HG03159 (cell line): Measurements from ENCODE around the gene FIGN.

Experiments
- ATAC-seq: cut with Tn5 transposase; IDR thresholded peaks from one replicate; pipeline ENCODE4 v1.9.1; 2021; ENCODE audit warnings: mild to moderate bottlenecking, moderate library complexity; ENCODE audit not compliant: unreplicated experiment

Gene FIGN

DNA sequence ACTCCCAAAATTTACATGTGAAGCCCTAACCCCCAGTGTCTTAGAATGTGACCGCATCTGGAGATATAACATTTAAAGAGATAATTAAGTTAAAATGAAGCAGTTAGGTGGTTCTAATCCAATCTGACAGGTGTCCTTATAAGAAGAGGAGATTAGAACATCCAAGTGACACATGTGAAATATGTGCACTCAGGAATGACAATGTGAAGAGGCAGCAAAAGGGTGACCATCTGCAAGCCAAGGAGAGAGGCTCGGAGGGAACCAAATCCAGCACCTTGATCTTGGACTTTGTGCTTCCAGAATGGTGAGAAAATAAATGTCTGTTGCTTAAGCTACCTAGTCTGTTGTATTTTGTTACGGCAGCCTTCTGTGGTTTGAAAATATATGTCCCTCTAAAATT is 165.4 kb downstream of the FIGN start:
- no peak for ATAC-seq

- ATAC-seq, result no peak
Measured at GRCh38 chr2:163565192-163565591, 170.6 kb downstream of the FIGN start.

DNA sequence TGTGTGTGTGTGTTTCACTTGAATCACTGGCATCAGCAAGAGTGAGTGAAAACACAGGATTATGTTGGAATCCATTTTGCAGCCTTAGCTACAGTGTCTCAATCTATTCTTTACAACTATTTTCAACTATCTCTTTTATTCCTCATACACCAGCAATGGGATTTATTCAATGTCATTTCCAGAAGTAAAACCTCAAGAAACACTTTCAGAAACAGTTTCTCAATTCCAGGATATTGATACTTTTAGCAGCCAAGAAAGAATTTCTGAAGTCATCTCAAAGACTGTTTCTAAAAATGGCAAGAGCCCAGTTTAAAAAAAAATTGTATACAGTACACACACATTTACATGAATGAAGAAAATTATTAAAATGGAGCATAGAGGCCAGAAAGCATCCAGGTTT is 171.6 kb downstream of the FIGN start:
- no peak for ATAC-seq

- ATAC-seq, result no peak
Measured at GRCh38 chr2:163563336-163563735, 172.5 kb downstream of the FIGN start.

DNA sequence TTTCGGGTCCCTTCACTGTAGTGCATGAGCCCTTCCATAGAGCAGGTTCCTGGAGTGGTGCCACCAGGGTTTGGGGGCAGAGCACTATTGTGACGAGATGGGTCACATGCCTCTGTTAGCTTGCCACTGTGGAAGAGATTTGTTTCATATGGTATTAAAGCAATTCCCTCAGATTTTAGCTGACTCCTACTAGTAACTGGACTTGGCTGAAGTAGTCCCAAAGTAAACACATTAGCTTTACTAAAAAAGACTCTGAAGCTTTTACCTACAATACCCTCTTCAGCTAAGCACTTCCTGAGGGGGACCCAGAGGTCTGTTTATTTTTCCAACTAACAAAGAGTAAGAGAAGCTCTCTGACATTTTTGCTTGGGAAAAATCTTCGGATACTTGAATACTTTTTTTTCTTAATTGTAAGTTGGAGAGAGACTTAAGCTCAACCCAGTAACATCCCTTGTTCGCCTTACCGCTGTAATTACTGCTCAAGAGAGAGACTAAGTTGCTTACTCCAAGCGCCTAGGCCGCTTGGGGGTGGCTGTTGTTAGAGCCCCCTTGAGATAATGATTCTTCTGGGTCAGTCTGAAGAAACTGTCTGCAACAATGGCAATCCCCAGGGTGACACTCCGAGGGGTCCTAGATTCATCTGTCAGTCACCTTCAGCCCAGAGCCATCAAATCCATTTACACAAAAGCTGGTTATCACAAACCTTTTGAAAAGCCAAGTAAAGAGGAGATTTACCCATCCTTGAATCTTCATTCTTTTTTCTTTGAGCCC is 177.4 kb downstream of the FIGN start:
- ATAC-seq, result no peak

- no peak for ATAC-seq
Measured at GRCh38 chr2:163556511-163556910, 179.3 kb downstream of the FIGN start.

- no peak for ATAC-seq
Measured at GRCh38 chr2:163554864-163555263, 180.9 kb downstream of the FIGN start.

- no peak for ATAC-seq
Measured at GRCh38 chr2:163553601-163554000, 182.2 kb downstream of the FIGN start.

- no peak for ATAC-seq
Measured at GRCh38 chr2:163552758-163553157, 183.1 kb downstream of the FIGN start.

- no peak for ATAC-seq
Measured at GRCh38 chr2:163551616-163552373, 184.0 kb downstream of the FIGN start.

- ATAC-seq, result no peak
Measured at GRCh38 chr2:163548970-163549369, 186.8 kb downstream of the FIGN start.
